GM19193 (cell line): ENCODE data around the gene BLOC1S4.

Source experiments
- POLR2A ChIP-seq: IDR thresholded peaks from 4 replicates; pipeline ENCODE4 v1.6.1; 2011; ENCODE audit not compliant: insufficient read depth, insufficient read length; ENCODE audit errors: extremely low read depth

The BLOC1S4 gene

DNA sequence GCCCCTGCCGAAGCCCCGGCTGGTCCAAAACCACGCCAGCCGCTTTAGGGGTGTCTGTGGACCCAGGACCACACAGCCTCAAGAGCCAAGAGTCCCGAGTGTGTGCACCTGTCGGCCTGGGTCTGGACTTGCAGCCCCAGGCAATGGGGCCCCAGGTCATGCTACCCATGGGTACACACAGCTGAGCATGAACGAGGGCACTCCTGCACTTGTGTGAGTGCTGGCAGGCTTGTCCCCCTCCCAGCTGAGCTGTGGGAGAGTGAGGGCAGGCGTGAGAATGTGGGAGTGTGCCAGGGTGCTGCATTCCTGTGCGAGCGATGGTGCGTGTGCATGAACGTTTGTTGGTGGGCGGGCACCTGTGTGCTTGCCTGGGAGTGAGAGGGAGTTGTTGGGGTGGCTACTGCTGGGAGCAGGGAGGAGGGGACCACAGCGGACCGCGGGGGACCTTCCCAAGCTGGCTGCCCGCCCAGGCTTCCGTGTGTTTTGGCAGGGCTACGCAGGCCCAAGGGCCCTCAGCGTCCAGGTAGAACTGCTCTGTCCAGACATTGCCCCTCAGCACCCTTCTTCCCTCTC is 30.8 kb downstream of the BLOC1S4 start:
- TF ChIP-seq POLR2A, result no peak

DNA sequence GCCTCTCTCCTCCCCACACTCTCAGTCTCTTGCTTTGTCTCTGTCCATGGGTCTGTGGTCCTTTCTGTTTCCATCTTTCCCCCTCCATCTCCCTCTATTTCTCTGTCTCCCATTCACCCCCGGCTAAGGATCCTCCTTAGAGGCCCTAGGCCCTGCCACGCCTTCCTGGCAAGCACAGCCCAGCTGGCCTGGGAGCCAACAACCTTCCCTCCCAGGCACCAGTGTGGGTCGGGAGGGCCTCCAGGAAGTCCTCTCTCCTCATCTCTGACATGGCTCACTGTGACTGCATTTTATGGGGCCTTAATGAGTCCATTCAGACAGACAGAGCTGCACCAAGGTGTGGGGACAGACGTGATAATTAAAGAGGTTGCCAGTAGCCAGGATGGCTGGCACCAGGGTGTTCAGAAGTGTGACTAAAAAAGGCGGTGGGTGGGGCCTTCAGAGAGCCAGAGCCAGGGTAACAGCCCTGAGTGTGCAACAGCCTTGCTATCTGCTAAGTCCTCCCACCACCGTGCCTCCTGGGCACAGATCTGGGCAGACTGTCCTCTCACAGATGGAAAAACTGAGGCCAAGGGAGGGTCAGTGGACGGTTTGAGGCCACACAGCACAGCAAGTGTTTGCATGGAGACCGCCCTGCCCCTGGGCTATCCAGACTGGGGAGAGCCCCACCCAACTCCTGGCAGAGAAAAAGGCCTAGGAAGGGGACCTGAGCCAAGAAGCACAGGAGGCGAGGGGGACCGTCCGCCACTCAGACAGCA is 31.5 kb downstream of the BLOC1S4 start:
- no peak for TF ChIP-seq POLR2A

DNA sequence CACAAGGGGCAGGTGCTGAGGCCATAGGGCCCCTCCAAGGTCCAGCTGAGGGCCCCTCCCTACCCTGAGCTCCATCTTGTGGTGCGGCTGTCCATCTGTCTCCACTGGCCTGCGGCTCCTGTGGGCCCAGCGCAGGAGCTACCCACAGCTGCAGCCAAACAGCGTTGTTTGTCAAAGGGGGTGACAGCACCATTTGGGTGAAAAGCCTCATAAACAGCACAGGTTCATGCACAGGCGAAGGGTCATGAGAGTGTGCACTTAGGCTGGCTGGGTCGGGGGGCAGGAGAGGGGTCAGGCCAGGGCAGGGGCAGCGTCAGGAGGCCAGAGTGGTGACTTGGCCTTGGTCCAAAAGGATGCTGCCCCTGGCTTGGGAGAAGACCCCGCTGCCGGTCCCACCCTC is 32.3 kb downstream of the BLOC1S4 start:
- no peak for TF ChIP-seq POLR2A

DNA sequence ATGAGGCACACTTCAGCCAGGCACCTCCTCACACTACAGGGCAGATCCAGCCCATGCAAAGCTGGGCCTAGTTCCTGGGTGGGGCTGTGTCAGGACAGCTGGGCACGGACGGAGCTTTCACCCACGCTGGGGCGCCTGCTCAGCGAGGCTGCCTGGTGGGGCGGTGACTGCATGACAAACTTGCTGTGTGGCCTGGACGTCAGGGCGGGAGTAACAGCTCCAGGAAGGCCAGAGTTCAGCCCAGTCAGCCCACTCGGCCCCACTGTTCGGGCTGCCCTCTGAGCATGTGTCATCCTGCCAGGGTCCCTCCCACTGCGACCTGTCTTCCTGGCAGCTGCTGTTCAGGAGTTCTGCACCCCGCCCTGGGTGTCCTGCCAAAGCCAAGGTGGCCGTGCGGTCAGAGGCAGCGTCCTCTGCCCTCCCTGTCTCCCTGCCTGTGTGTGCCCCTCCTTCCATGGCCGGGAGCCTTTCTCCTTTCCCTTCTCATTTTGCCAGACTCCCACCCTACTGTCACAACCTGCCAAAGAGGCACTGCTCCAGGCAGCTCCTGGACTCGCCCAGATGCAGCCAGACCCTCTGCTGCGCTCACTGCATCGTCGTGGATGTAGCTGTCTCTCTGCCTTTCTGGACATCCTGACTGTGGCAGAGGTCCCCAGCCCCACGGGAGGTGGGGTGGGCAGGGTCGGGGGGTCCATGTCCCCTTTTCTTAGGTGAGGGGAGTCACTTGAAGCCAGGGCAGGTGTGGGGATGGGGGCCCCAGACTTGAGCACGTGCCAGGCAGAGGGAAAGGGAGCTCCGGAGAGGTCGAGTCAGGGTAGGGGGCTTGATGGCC is 33.6 kb downstream of the BLOC1S4 start:
- no peak for TF ChIP-seq POLR2A

DNA sequence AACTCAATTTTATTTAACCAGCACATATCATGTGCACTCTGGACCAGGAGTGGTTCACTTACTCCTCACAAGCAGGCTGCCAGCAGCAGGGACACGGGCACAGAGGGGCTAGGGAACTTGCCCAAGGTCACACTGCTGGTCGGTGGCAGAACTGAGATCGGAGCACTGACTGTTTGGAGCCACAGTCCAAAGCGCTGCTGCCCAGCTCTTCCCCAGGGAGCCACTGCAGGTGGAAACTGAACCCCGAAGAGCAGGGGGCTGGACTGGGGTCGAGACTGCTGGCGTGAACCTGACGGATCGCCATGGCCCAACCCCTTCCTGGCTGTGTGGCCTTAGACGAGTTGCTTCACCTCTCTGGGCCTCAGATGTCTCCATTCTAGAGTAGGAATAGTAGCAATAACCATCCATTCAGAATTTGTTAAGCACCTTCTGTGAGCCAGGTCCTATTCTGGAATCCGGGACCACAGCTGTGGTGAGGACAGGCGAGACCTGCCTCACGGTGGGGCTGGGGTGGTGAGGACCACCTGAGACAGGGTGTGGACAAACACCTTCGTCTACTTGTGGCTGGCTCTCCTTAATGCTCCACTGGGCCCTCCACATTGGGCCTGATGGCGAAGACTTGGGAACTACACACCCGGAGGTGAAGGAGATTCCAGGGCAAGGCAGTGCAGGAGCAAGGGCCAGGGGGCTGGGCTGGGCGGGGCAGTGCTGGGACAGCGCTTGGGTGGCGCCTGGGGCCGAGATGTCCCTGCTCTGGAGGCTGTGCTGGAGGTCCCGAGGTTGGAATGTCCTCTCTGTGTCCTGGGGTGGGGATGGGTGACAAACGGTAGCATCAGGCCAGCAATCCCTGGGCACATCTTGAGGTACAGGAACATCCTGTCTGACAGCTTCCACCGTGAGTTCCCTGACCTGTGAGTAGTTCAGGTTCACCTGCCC is 34.6 kb downstream of the BLOC1S4 start:
- no peak for TF ChIP-seq POLR2A

DNA sequence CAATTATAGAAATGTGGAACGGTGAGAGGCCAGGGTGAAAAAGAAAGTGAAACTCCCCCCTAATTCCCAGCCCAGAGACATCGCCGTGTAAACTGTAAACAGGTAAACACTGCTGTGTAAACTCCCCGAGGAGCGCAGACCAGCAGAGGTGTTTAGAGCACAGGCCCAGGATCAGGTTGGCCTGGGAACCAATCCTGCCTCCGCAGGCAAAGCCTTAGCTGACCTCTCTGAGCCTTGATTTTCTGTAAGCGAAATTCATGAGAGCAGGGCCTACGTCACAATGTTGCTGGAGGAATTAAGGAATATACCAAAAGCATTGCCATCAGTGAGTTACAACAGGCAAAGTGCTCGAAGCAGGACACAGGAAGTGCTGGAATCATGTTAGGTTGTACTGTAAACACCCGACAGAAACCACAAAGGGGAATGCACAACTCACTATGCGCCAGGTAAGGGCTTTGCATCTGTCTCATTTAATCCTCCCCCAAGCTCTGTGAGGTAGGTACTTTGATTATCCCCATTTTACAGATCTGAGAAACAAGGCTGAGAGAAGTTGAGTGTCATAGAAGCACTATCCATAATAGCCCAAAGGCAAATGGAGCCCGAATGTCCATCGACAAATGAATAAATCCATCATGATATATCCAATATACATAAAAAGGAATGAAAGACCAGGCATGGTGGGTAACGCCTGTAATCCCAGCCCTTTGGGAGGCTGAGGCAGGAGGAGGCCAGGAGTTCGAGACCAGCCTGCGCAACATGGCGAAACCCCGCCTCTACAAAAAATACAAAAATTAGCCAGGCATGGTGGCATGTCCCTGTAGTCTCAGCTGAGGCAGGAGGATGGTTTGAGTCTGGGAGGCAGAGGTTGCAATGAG is 35.9 kb downstream of the BLOC1S4 start:
- TF ChIP-seq POLR2A, result no peak

DNA sequence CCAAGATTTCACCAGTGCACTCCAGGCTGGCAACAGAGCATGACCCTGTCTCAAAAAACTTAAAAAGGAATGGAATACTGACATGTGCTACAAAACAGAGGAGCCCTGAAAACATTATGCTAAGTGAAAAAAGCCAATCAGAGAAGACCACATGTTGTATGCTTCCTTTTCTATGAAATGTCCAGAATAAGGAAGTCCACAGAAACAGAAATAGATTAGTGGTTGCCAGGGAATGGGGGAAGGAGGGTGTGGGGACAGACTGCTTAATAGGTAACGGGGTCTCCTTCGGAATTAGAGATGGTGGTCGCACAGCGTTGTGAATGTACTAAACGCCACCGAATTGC is 36.5 kb downstream of the BLOC1S4 start:
- no peak for TF ChIP-seq POLR2A

DNA sequence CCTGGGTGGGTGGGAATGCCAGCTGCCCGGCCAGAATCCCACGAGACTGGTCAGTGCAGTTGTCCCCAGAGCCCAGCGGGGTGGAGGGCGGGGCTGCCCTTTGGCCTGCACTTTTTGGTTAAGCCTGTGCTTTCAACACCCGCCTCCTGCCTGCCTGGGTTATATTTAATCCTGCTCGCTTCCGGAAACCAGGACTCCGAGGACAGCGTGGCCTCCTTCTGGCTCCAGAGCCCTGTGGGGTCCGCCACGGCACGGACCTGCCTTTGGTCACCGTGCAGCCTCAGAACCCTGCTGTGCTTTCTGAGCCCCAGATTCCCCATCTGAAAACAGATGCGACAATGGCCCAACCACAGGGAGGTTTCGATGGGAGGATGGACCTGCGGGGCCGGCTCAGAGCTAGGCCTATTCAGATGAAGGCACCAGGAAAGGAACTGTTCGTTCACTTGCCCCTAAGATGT is 37.2 kb downstream of the BLOC1S4 start:
- no peak for TF ChIP-seq POLR2A

DNA sequence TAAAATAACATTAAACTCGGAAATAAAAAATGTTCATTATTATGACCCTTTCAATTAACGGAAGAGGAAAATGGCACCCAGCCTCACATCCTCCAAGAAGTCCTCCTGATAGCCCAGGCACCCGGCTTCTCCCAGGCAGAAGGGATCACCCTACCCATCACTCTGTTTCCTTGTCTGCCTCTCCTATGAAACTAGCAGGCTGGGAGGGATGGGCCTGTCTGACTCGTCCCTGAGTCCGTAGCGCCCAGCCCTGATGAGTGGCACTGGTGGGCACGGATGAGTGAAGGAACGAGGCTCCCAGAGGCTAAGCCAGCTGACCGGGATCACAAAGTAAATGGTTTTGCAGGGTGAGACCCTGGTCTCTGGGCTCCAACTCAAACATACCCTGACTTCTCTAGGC is 37.9 kb downstream of the BLOC1S4 start:
- no peak for TF ChIP-seq POLR2A

DNA sequence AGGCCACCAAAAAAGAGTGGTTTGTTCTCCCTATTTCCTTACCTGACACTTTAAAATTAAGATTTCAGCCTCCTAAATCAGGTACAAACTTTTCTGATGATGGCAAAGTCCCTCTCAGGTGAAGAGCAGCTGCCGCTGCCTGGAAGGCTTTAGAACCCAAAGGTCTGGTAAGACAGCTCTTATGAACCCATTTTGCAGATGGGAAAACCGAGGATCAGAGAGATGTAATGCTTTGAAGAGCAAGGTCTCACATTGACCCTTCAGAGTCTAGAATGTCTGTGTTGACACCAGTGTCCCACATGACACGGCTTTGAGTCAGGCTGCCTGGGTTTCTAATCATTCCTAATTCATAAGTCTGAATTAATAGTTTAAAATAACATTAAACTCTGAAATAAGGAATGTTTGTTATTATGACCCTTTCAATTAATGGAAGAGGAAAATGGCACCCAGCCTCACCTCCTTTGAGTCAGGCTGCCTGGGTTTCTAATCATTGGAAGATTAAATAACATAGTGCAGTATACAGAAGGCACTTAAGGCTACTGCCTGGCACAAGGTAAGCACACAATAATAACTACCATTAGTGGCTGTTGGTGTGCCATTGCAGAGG is 38.6 kb downstream of the BLOC1S4 start:
- no peak for TF ChIP-seq POLR2A

DNA sequence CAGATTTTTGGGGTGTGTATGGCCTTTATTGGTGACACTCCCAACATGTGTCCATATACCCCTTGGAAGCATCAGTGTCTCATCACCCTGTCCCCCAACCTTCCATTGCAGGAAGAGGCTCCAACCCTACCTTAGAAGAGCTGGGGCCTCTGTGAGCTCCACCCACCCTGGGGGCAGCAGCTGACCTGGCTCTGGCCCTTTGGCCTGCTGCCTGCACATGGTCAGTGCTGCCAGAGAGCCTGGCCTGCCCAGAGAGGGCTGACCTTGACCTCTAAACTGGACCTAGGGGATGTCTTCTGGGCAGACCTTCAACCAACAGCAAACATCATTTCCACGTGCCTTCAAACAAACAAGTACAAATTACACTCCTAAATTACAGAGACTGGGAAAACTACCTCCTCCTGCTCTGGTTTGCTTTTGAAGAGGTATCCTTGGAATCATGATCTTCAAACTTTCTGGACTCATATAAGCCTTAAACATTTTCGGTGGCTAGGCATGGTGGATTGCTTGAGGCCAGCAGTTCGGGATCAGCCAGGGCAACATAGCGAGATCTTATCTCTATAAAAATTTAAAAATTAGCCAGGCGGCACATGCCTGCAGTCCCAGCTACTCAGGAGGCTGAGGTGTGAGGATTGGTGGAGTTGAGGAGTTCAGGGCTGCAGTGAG is 39.2 kb downstream of the BLOC1S4 start:
- TF ChIP-seq POLR2A, result no peak

DNA sequence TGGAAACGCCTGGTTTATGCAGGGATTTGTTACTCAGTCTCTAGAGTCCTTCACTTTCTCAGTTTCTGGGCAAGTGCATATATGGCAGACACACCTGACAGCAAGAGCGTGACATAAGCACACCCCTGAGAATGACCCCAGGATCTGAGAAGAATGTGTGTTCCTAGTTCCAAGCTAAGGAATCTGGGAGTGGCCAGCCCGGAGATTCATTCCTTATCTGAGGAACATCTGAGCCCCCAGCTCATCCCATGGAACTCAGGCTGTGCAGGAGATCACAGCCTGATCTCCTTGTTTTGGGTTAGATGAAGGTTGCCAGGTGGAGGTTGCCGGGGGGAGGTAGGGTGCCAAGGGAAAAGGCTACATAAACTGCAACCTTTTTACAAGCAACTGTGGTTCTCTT is 42.8 kb downstream of the BLOC1S4 start:
- no peak for TF ChIP-seq POLR2A

DNA sequence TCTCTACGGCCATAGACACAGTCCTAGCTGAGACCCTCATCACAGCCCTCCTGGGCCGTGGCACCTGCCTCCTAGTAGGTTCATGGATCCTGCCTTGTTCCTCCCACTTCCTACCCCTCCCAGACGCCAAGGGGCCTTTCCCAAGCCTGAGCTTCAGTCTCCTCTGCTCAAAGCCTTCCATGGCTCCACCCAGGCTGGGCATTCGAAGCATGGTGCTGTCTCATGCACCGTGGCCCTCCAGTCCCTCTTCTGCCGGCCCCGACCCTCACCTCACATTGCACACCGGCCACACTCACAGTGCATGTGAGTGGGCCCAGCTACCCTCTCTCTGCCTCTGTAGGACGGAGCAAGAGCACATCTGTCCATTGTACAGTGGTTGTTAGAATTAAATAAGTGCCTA is 44.9 kb downstream of the BLOC1S4 start:
- TF ChIP-seq POLR2A, result no peak
